Measurements from ENCODE around the gene SYT8.
"Not testable (repeated sequence)": the region's sequence is repeated elsewhere in the genome, so short reads cannot be mapped to it uniquely, and the experiment has no call there.

DNA sequence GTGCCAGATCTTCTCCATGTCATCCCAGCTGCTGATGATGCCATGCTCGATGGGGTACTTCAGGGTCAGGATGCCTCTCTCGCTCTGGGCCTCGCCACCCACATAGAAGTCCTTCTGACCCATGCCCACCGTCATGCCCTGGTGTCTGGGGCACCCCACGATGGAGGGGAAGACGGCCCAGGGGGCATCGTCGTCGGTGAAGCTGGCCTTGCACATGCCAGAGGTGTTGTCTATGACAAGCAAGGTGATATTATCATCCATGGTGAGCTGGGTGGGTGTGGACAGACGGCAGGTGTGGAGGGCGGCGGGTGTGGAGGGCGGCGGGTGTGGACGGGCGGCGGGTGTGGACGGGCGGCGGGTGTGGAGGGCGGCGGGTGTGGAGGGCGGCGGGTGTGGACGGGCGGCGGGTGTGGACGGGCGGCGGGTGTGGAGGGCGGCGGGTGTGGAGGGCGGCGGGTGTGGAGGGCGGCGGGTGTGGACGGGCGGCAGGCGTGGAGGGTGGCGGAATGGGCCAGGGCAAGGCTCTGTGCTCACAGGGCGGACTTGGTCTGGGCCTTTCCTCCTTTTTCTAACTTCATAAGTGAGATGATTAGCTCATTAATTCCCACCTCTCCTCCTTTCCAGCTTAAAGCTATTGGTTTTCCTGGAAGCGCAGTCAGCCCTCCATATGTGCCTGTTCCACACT is 30.8 kb upstream of the SYT8 start:
- not testable (repeated sequence) for TF ChIP-seq GABPA (IDR thresholded peaks at IDR 0.05; ENCODE audit: borderline replicate concordance, insufficient read depth, low read length); SUZ12 (IDR thresholded peaks at IDR 0.05; ENCODE audit: low read length); ATF2 (IDR thresholded peaks at IDR 0.05; ENCODE audit: low read length); TAF1 (IDR thresholded peaks at IDR 0.05; ENCODE audit: low read depth, low read length); EGR1 (IDR thresholded peaks at IDR 0.05; ENCODE audit: borderline replicate concordance, low read depth, low read length); POLR2AphosphoS5 (IDR thresholded peaks at IDR 0.05; ENCODE audit: low read depth, low read length); BACH1 (IDR thresholded peaks at IDR 0.05; ENCODE audit: low read length); USF2 (IDR thresholded peaks at IDR 0.05; ENCODE audit: low read length); BCL11A (IDR thresholded peaks at IDR 0.05; ENCODE audit: low read depth in 2 of 2, low read length in 2 of 2); POLR2A (IDR thresholded peaks at IDR 0.05; ENCODE audit: control extremely low read depth in 1 of 2, low read depth in 2 of 2, low read length in 2 of 2); CHD1 (IDR thresholded peaks at IDR 0.05; ENCODE audit: low read depth, low read length); SP1 (IDR thresholded peaks at IDR 0.05; ENCODE audit: low read depth, low read length)
- TF ChIP-seq, protein P1, sequence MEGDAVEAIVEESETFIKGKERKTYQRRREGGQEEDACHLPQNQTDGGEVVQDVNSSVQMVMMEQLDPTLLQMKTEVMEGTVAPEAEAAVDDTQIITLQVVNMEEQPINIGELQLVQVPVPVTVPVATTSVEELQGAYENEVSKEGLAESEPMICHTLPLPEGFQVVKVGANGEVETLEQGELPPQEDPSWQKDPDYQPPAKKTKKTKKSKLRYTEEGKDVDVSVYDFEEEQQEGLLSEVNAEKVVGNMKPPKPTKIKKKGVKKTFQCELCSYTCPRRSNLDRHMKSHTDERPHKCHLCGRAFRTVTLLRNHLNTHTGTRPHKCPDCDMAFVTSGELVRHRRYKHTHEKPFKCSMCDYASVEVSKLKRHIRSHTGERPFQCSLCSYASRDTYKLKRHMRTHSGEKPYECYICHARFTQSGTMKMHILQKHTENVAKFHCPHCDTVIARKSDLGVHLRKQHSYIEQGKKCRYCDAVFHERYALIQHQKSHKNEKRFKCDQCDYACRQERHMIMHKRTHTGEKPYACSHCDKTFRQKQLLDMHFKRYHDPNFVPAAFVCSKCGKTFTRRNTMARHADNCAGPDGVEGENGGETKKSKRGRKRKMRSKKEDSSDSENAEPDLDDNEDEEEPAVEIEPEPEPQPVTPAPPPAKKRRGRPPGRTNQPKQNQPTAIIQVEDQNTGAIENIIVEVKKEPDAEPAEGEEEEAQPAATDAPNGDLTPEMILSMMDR (IDR thresholded peaks at IDR 0.05; ENCODE audit: control extremely low read depth in 1 of 3, insufficient read depth in 1 of 3, low read depth in 1 of 3, low read length in 3 of 3) = not testable (repeated sequence)
